Rectal smooth muscle tissue (tissue), 1 donor: ENCODE data around the gene SCRG1.

ENCODE experiments used
- H3K27ac ChIP-seq: one replicate; pipeline ENCODE4 v1.7.0; 2013; ENCODE audit warnings: low read depth, low read length, inconsistent platforms
- H3K27me3 ChIP-seq: one replicate; pipeline ENCODE4 v1.7.0; 2013; ENCODE audit warnings: low read length; ENCODE audit not compliant: control insufficient read depth, insufficient read depth
- H3K36me3 ChIP-seq: one replicate; pipeline ENCODE4 v1.7.0; 2013; ENCODE audit warnings: low read length; ENCODE audit not compliant: control insufficient read depth, insufficient read depth
- H3K4me1 ChIP-seq: one replicate; pipeline ENCODE4 v1.7.0; 2013; ENCODE audit warnings: low read length; ENCODE audit not compliant: control insufficient read depth, insufficient read depth
- H3K4me3 ChIP-seq: one replicate; pipeline ENCODE4 v1.7.0; 2013; ENCODE audit warnings: low read length
- H3K9ac ChIP-seq: one replicate; pipeline ENCODE4 v1.7.0; 2013; ENCODE audit warnings: low read length

SCRG1 gene

GRCh38 chr4:173404296-173404865 is 5.5 kb upstream of the SCRG1 start:
- Histone ChIP-seq H3K27me3 (no peaks in the 10 kb centered on the region), H3K4me1 (peaks cover 1% of the 10 kb centered on the region), H3K9ac (no peak overlapping the region), H3K27ac (no peak overlapping the region), H3K36me3 (no peaks in the 10 kb centered on the region), H3K4me3 (no peak overlapping the region)

DNA sequence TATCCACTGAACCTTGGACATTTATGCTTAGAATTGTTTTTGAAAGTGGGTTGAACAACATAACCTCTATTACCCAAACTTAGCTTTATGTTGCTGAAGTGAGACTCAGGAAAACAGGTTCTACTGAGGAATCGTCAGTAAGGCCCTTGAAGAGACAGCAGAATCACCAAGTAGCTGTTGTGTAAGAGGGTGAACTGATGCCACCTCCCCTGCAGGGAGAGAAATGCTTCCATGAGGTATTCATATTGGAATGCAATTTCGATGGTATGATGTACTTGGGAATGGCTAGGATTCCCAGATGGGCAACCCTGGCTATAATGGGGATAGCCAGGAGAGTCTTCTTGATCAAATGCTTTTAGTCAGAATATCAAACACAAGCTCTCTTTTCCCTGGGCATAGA is 4.1 kb upstream of the SCRG1 start:
- Histone ChIP-seq H3K4me1 (peaks cover 14% of the 10 kb centered on the region), H3K27ac (no peak overlapping the region), H3K4me3 (no peak overlapping the region), H3K36me3 (no peaks in the 10 kb centered on the region), H3K9ac (no peak overlapping the region), H3K27me3 (no peaks in the 10 kb centered on the region)

DNA sequence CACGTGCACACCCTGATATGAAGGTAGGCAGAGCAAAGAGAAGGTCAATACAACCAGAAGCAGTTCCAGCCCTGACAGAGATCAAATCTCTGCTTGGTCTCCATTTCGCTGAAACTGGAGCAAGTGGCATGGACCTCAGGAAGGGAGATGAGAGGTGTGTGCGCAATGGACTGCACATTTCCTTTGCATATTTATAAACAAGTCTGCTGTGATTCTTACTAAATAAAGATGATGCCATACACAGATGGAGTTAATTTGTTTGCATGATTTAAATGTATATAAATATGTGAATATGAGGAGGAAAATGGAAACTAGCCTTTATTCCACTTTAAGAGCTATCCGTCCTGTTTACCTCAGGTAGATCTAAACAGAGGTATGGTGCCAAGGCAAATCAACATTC is 2.1 kb upstream of the SCRG1 start:
- no peak overlapping the region for H3K4me3 ChIP-seq
- H3K27me3 ChIP-seq = no peaks in the 10 kb centered on the region
- H3K27ac ChIP-seq = no peak overlapping the region
- H3K4me1 ChIP-seq = peaks cover 21% of the 10 kb centered on the region
- no peak overlapping the region for H3K9ac ChIP-seq
- no peaks in the 10 kb centered on the region for H3K36me3 ChIP-seq

DNA sequence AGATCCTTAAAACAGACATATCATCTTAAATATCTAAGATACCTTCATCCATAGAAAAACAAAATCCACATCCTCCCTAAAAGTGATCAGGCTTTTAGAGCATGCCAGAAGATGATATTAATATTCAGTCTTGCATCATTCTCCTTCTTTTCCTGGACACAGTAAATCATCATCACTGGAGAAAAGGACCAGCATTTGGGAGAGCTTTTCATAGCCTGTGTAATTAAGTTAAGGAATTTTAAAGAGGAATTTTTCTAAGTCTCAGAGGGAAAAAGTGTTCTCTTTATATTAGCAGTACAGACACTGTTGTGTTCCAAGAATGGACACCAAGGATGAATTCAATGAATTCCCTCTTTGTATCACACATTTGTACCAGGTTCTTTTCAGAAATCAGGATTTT is 696 bp downstream of the SCRG1 start:
- Histone ChIP-seq H3K9ac (no peak overlapping the region), H3K27ac (peak overlapping the region; percentile 80), H3K4me3 (no peak overlapping the region), H3K27me3 (no peaks in the 10 kb centered on the region), H3K4me1 (peaks cover 21% of the 10 kb centered on the region), H3K36me3 (no peaks in the 10 kb centered on the region)

DNA sequence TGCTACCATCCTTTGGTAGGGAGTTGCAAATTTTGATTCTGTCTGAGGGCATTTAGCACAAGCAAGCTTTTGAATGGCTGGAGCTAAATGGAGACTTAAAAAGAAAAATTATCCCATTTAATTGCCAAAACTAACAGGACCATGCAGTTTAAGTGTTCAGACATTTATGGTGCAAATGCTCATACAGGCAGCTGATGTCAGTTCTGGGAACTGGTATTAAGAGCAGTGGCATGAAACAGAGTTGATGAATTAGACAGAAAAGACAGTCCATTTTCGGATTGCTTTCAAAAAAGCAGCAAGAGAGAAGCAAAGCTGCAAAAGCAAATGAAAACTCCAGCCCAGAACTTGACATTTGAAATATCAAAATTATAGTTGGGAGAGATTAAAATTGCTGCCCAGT is 1.3 kb downstream of the SCRG1 start:
- Histone ChIP-seq H3K4me1 (peaks cover 21% of the 10 kb centered on the region), H3K27me3 (no peaks in the 10 kb centered on the region), H3K27ac (no peak overlapping the region), H3K4me3 (no peak overlapping the region), H3K9ac (no peak overlapping the region), H3K36me3 (no peaks in the 10 kb centered on the region)

DNA sequence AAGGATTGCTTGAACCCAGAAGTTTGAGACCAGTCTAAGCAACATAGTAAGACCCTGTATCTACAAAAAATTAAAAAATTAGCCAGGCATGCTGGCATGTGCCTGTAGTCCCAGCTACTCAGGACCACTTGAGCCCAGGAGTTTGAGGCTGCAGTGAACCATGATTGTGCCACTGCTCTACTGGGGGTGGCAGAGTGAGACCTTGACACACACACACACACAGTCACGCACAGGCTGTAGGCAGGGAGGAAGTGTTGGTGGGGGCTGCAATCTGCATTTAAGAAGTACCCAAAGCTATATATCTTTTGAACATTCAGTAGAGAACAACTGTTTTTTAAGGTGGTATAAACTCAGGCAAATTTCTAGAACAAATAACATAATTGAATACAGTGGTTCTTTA is 7.2 kb downstream of the SCRG1 start:
- H3K27me3 ChIP-seq = no peaks in the 10 kb centered on the region
- no peak overlapping the region for H3K9ac ChIP-seq
- no peak overlapping the region for H3K4me3 ChIP-seq
- no peaks in the 10 kb centered on the region for H3K4me1 ChIP-seq
- no peaks in the 10 kb centered on the region for H3K36me3 ChIP-seq
- H3K27ac ChIP-seq = no peak overlapping the region

DNA sequence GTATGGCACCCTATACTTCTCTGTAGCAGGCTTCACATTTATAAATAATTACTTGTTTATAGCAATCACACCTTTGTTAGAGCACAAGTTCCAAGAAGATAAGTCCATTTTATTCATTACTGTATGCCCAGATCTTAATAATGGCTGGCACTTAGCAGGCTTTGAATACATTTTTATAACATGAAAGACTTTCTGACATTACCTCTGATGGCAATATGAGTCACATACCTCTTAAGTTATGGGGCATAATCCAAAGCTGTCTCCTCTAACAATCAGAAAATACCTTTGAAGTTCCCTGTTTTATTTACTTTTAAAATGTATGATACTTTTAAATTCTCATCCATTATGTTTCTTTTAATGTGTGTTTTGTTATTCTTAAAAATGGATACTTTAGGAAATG is 12.2 kb downstream of the SCRG1 start:
- no peaks in the 10 kb centered on the region for H3K36me3 ChIP-seq
- no peaks in the 10 kb centered on the region for H3K27me3 ChIP-seq
- H3K27ac ChIP-seq = no peak overlapping the region
- no peaks in the 10 kb centered on the region for H3K4me1 ChIP-seq
- H3K4me3 ChIP-seq = no peak overlapping the region
- H3K9ac ChIP-seq = no peak overlapping the region

DNA sequence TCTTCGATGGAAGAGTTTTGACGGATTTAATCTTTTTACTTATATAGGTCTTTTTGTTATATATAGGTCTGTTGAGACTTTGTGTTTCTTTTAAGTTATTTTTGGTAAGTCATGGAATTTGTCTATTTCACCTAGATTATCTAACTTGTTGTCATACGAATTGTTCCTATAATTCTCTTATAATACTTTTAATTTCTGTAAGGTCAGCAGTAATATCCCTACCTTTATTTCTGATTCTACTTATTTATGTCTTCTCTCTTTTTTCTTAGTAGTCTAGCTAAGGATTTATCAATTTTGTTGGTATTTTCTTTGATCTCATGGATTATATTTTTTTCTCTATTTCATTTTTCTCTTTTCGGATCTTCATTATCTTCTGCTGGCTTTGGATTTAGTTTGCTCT is 16.6 kb downstream of the SCRG1 start:
- no peak overlapping the region for H3K4me3 ChIP-seq
- H3K9ac ChIP-seq = no peak overlapping the region
- H3K4me1 ChIP-seq = peaks cover 4% of the 10 kb centered on the region
- no peaks in the 10 kb centered on the region for H3K27me3 ChIP-seq
- no peaks in the 10 kb centered on the region for H3K36me3 ChIP-seq
- no peak overlapping the region for H3K27ac ChIP-seq

DNA sequence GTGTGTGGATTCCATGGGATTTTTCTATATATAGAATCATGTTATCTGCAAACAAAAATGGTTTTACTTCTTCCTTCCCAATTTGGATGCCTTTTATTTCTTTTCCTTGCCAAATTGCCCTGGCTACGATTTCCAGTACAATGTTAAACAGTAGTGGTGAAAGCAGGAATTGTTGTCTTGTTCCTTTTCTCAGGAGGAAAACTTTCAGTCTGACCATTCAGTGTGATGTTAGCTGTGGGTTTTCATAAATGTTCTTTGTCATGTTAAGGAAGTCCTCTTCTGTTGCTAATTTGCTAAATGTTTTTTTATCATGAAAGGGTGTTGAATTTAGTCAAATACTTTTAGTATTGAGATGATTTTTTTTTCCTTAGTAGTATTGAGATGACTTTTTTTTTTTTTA is 17.3 kb downstream of the SCRG1 start:
- H3K4me1 ChIP-seq = peaks cover 4% of the 10 kb centered on the region
- no peak overlapping the region for H3K4me3 ChIP-seq
- no peak overlapping the region for H3K27ac ChIP-seq
- no peaks in the 10 kb centered on the region for H3K27me3 ChIP-seq
- H3K9ac ChIP-seq = no peak overlapping the region
- no peaks in the 10 kb centered on the region for H3K36me3 ChIP-seq

DNA sequence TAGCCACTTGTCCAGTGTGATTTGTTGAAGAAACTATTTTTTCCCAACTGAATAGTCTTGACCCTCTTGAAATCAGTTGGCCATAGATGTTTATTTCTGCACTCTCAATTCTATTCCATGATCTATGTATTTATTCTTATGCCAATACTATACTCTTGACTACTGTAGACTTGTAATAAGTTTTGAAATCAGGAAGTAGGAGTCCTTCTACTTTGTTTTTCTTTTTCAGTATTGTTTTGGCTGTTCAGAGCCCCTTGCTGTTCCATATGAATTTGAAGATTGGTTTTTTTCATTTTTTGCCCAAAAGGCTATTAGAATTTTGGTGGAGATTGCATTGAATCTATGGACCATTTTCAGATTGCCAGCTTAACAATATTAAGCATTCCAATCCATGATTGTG is 17.9 kb downstream of the SCRG1 start:
- H3K9ac ChIP-seq = no peak overlapping the region
- no peaks in the 10 kb centered on the region for H3K27me3 ChIP-seq
- H3K4me1 ChIP-seq = peaks cover 4% of the 10 kb centered on the region
- H3K36me3 ChIP-seq = no peaks in the 10 kb centered on the region
- no peak overlapping the region for H3K4me3 ChIP-seq
- no peak overlapping the region for H3K27ac ChIP-seq

DNA sequence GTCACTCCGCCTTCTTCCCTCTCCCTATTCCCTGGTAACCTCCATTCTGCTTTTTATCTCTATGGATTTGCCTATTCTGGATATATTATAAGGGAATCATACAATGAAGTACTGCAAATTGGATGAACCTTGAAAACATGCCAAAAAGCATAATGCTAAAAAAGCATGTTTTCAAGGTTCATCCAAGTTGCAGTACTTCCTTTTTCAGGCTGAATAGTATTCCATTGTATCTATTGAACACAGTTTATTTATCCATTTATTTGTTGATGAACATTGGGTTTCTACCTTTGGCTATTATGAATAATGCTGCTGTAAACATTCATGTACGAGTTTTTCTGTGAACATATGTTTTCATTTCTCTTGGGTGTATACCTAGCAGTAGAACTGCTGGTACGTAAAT is 19.0 kb downstream of the SCRG1 start:
- H3K4me3 ChIP-seq = no peak overlapping the region
- no peaks in the 10 kb centered on the region for H3K36me3 ChIP-seq
- H3K27ac ChIP-seq = no peak overlapping the region
- H3K4me1 ChIP-seq = peaks cover 4% of the 10 kb centered on the region
- H3K27me3 ChIP-seq = no peaks in the 10 kb centered on the region
- no peak overlapping the region for H3K9ac ChIP-seq

- no peak overlapping the region for H3K4me3 ChIP-seq
- H3K4me1 ChIP-seq = no peaks in the 10 kb centered on the region
- no peak overlapping the region for H3K9ac ChIP-seq
- H3K36me3 ChIP-seq = no peaks in the 10 kb centered on the region
- peaks cover 1% of the 10 kb centered on the region for H3K27me3 ChIP-seq
- no peak overlapping the region for H3K27ac ChIP-seq
Observed at GRCh38 chr4:173374588-173374987, 24.3 kb downstream of the SCRG1 start.

DNA sequence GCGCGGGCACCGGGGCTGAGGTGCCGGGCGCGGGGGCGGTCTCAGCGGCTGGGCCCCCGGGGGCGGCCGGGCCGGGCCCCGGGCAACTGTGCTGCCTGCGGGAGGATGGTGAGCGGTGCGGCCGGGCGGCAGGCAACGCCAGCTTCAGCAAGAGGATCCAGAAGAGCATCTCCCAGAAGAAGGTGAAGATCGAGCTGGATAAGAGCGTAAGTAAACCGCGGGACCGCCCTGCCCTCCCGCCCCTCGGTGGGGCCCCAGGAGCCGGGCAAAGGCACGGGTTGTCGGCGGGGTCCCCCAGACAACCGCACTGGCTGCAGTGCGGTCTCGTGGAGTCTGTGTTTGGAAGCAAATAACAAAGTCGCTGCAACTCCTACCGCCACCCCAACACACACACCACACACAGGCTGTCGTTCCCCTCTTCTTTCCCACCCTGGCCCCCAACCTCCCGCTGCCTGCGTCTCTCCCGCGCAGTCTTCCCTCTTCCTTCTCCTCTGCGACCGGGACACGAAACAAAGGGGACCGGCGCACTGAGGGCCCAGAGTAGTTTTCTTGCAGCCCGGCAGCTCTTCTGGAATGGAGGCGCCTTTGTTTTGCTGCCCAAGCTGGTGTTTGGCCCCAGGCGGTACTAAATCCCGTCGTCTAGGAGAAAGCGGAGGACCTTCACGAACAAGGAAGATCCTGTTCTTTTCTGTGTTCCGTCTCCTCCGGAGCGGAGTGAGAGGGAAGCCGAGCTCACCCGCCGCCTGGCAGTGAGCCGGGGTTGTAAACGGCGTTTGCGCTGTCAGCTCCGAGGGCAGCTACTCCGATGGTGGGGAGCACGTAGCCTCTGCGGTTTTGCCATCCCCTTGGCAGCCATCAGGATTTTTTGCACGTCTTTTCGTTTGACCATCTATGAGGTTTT is 27.4 kb downstream of the SCRG1 start:
- peak overlapping the region; percentile 92 for H3K27ac ChIP-seq
- H3K4me3 ChIP-seq = peak overlapping the region; percentile 98
- H3K4me1 ChIP-seq = no peaks in the 10 kb centered on the region
- H3K27me3 ChIP-seq = peaks cover 1% of the 10 kb centered on the region
- H3K36me3 ChIP-seq = no peaks in the 10 kb centered on the region
- H3K9ac ChIP-seq = peak overlapping the region; percentile 70
